Muscle of back (tissue), 11 donors: ENCODE data around the gene KCNN3. TPM values are rescaled to one million over a fixed set of nuclear protein-coding genes. Genes with fewer than 3 reads are reported as not detected.

Experiments used
- DNase-seq, 3 donors: peaks; one replicate each; pipeline versions ENCODE4 v3.0.0 to v3.0.0-alpha.2; 2013
- polyA plus RNA-seq, 10 donors: library from polyadenylated mRNA; unstranded; fragments of 120-200 nt; gene quantifications; one replicate each; pipeline ENCODE4 v1.2.1, GENCODE V29; 2013; ENCODE audit not compliant: insufficient read length in 10 of 10

KCNN3 gene
- polyA plus RNA-seq, 10 donors, result 6.2 to 9.8 (median 8.3) TPM

DNA sequence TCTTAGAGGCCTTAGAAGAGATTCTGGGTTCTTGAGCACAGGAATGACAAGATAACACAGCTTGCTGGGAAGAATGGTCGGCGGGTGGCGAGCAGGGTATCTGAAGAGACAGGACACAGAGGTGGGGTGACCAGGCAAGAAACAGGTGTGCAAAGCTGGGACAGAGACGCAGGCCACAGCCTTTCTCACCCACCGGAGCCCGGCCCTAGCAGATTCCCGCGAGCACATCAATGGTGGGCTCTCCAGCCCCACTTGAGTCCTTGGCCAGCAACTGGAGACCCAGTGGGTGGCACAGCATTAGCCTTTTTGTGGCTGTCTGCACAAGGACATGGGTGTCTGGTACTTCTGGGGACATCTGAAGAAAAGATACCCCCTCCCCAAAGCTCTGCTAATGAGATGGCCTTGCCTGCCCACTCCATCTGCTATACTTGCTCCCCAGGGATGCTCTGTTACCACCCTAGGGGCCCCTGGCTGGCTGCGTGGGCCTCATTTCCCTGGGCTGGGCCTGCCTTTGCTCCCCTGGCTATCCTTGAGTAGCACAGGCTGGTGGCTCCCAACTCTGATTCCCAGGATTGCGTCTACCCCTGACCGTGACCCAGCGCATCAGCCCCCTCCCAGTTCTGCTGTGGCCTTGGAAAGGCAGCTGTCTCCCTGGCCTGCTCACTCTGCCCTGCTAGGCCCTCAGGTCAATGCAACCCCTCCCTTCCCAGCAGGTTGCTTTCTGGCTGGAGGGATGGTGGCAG, 134.8 kb downstream of the KCNN3 start:
- no peak for DNase-seq

DNA sequence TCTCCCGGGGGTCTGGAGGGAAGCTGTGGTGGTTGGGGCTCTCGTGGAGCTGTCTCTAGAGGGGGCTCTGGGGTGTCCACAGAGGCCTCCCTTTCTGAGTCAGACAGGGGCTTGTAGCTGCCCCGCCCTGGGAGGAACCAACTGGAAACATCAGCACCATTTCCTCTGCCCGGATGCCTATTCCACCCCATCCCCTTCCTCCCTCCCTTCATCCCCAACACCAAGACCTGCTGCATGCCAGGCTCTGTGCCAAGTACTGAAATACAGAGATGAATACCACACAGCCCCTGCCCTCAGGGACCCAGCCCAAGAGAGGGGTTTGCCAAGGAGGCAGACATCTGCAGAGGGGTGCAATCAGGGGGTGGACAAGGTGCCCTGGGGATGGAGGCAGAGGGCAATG, 136.5 kb downstream of the KCNN3 start:
- DNase-seq, result no peak

DNA sequence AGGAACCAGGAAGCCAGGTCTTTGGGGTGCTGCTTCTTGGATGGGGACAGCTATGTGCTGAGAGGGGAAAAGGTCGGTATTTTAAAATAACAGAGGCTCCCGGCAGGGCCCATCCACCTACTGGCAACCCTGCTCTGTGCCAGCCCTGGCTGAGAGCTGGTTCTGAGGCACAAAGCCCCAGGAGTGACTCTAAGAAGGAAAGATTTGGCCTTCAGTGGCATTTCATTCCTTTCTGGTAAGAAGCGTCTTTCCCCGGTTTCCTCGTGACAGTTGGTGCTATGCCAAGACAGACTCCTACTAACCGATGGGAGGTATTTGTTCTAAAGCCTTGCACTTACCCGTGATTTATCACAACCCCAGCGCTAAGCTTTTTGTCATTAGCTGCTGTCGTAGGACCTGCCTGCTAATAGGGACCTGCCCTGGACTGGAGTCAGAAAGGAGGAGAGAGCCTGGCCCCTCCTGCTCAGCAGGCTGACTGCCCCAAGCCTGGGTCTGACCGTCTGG, 139.0 kb downstream of the KCNN3 start:
- peak in 1 of 3 donors; percentile 39 for DNase-seq

DNA sequence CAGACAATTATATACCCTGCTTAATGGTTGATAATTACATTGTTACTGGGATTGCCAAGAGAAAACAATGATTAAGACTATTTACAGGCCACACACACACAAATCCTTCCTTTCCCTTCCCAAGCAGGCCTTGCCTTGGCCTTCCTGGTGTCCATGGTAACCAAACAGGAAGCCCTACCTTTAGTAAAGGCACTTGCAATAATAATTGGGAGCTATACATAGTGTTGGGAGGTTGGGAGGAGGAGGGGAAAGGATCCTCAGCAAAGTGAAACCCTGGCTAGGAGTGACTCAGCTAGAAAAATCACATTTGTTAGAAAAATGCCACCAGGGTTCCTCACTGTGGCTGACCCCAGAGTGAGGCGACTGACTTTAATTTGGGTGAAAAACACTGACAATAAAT, 139.8 kb downstream of the KCNN3 start:
- DNase-seq, result peak in 2 of 3 donors; percentile 36 to 65

DNA sequence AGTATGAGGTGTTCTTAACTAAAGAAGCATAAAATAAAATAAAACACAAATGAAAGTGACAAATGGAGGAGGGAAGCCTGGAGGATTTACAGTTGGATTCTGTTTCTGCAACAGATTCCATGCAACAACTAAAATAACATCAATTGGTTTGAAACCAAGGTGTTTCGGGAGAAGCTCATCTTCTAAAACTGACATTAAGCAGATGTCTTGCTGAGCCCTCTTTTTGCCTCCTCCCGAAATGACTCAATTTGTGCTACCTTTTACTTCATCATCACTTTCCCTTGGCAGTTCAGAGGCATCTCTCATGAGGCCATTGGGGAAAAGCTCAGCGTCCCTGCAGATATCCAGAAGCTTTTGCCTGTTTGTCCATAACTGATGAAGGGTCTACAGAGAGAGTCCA, 140.5 kb downstream of the KCNN3 start:
- no peak for DNase-seq

DNA sequence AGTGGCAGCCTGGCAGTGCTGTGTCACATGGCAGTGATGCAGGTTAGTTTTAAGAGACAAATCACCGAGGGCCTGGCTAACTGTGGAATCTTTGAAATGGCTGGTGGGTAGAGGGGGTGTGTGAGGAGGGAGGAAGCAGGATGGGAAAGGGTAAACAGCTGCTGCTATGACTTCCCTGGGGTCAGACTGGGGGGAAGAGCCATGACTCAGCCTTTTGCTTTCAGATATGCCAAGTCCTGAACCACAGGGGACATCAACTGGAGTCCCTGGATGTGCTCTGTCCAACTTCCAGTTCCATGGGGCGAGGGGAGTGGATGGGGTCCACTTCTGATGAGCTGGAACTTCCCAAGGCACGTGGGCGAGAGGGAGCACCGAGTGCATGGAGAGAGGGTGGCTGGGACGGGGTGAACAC, 141.0 kb downstream of the KCNN3 start:
- peak in 1 of 3 donors; percentile 34 for DNase-seq

DNA sequence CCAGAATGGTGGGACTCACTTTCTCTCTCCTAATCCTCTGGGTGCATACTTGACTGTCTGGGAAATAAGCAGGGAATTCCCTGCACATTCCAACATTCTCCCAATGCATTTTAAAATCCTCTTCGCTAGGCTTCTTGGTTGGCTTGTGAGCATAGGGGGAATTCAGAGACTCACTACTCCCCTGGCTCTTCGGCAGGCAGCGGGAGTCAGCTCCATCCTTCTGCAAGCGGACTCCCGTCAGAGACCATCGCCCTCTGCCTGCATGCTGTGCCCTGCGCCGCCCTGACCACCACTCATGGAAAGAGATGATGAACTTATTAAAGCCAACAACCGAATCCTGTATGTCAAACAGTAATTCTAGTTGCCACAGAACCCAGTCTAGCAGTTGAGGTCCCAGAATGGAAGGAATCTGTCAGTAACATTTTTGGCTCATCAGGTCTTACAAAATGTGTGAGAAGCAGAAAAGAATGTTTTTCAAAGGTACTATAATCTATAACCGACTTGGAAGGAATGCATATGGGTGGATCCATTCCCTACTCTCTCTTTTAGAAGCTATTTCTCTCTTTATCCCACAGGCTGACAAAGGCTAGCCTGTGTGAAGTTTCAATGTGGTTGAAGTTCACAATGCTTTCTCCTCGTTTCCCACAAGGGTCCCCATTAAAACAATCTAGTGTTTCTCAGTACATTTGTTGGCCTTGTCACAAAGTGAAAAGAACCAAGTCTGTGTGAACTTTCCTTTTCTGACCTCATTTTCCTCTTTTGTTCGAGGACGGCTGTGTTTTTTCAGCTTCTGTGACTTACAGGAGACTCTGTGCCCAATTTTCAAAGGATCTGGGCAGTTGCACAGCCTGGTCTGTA, 143.0 kb downstream of the KCNN3 start:
- no peak for DNase-seq

DNA sequence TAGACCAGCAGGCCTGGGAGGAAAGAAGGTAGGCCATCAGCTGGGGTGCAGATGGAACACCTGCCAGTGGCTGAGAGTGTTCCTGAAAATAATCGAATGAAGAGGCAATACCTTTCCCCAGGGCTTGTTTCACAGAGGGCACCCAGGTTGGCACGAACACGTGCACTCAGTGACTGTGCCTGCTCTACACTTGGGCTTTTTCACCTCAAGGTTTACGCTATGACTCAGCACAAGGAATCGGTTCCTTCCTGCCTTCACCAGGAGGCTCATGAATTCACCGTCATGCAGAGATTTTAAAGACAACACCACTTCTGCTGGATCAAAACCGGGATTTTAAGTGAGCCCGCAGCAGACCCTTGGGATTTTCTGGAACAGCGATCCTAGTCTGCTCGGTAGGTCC, 143.6 kb downstream of the KCNN3 start:
- DNase-seq, result no peak

DNA sequence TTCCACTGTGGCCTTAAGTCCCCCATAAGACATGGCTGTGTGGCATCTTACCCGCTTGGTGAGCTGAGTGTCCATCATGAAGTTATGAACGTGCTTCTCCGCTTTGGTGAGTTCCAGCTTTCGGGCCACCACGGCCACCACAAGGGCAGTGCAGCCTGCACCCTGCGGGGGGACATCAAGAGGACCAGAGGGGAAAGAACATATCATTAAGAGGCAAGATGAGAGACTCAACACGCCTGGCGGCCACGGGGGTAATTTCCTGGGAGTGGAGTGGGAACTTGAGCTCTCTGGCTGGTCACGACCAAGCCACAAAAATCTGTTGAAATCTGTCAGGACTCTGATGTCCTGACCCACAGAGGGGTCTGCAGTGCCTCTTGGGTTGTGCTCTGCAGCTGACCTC, 144.2 kb downstream of the KCNN3 start:
- no peak for DNase-seq

DNA sequence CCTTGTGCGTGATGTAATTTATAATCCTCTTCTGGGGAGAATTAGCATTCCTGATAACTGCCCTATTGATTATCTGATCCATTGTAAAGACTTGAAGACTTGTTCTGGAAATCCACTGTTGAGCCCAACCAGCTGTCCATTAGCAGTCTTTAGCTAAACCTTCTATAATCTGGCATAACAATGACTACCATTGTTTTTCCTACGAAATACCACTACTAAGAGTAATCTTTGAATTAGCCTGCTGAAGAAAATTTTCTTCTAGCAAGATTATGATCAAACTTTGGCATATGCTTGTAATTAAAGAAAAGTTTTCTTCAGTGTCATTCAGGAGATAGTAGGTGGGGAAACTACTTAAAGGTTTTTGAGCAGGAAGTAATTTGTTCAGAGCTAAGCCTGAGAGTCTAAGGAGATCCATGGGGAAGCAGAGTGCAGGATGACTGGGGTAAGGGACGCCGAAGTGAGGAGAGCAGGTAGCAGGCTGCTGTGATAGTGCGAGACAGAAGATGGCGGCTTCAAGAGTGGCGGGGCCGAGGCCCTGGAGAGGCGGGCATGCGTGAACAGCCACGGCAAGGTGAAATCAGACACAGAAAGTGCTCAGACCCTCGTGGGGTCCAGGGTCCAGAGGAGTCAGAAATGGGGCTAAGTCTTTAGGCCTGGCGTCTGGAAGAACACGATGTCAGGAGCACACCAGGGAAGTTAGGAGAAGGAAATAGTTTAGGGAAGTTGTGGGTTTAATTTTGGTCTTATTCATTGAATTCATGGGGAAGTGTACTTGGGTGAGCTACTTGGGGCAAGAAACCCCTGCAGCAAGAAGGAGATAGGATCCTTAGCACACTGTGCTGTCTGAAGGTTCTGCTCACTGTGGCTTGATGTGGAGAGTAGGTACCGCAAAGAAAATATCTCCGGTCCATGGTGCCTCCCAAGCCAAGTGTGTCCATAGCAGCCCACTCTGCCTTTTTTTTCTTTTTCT, 149.5 kb downstream of the KCNN3 start:
- no peak for DNase-seq

DNA sequence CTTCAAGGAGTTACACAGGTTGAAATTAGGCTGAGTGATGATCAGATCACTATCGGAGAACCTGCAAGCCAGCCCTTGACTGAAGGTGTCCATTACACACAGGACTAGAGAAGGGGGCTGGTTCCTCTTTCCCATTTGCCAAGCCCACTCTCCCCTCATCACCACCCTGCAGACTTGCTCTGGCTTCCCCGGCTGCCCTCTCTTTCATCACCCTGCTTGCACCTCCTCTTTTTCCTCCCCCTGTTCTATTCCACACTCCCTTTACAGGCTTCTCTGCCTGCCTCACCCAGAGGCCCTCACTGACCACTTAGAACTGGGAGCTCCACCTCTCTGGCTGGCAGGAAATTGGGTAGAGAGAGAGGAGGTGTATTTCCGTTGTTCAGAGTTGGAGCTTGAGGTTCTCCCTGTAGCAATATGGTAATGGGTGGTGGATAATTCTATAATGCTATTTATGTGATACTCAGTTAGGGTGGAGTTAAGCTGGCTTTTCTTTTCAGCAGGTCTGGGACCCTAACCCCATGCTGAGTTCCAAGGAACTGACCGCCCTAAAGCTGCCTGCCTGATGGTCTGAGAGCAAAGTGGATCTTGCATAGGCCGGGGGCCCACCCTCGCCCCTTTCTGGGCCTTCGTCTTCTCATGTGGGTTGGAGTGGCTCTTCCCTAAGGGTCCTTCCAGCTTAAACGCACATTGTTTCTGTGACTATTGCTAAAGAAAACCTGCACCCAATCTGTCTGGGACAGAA, 150.3 kb downstream of the KCNN3 start:
- DNase-seq, result no peak

DNA sequence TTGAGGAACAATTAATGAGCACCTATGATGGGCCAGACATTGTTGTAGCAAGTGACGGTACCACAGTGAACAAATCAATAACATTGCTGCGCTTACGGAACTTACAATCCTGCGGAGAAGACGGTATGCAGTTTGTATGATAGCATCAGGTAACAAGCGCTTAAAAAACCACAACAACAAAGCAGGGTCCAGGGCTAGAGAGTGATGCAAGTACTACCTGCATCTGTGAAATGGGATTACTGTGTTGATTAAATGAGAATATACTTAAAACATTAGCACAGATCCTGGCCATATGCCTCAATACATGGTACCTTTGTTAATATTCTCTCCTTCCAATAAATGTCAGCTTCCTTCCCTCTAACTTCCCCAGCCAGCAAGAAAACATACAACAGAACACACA, 151.5 kb downstream of the KCNN3 start:
- DNase-seq, result no peak

DNA sequence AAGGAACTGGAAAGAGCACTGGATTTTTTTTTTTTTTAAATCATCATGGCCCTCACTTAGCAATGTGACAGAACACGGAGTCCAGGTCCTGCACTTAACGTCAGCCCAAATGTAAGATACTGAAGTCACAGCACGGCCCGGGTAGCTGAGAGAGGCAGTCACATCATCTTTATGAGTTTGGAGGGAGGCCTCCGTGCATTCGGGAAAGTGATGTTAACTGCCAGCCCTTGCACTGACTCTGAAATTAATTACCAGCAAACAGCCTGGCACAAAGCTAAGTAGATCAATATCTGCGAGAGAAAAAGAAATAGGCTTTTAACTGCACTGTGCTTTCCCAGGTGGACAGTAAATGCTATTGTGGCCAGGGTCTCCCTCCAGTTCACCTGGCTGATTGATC, 152.6 kb downstream of the KCNN3 start:
- no peak for DNase-seq

DNA sequence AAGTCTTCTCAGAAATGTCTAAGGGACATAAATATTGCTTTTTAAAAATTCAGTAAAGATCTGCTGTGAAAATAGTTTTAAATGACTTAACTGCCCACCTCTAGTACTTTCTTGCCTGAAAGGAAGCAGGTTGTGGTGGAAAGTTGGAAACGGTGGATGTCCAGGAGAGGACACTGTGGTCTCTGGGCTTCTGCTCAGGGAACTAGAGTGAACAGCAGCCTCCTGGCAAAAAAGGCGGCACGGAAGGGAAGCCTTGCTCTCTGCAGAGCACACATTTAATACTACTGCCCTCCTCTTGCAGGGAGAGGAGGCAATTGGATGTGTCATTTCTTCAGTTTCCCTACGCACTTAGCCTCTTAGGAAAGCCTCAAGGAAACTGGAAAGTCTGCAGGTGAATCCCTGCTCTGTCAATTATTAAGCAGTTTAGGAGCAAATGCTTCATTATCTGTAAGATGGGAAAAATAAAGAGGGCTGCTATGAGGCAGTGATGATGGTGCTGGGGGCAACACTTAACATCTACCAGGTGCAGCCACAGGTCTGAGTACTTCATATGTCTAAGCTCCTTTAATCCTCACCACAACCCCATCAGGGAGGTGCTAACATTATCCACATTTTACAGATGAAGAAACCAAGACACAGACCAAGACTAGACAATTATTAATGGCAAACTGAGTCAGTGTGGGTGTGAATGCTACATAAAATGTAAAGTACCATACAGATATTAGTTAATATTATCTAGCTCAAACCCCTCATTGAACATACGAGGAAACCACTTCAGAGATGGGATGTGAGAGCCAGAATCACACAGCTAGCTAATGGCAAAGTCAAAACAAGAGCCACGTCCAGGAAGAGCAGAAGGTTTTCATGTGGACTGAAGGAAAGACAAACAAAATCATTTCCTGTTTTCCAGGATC, 153.2 kb downstream of the KCNN3 start:
- DNase-seq, result peak in 1 of 3 donors; percentile 25

DNA sequence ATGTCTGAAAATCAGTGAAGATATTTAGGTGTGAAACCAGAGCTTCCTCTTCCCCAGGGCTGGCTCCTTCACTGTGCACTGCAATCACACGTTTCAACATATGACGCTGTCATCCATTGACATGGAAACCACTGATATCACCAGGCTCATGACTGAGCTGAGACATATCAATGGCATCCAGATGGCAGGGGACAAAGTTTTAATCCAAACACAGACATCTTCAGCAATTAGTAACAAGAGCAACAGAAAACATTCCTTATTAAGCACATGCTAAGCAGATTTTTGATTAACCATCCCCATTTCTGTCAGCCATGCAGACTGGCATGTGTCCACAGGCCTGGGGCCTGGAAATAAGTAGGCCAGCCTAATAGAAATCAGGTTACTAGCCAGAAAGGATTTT, 154.1 kb downstream of the KCNN3 start:
- DNase-seq, result peak in 1 of 3 donors; percentile 32

DNA sequence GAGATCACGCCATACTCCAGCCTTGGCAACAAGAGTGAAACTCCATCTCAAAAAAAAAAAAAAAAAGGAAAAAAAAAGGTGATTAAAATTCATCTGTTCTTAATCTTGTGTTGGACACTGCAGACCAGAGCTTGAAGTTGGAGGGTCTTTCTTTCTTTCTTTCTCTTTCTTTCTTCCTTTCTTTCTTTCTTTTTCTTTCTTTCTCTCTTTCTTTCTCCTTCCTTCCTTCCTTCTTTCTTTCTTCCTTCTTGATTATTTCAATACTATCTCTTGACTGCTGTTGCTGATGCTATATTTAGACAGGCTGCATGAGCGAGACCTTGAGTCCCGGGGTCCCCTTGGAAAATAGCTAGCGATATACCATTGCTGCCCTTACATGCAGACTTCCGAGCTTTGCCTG, 154.7 kb downstream of the KCNN3 start:
- no peak for DNase-seq

DNA sequence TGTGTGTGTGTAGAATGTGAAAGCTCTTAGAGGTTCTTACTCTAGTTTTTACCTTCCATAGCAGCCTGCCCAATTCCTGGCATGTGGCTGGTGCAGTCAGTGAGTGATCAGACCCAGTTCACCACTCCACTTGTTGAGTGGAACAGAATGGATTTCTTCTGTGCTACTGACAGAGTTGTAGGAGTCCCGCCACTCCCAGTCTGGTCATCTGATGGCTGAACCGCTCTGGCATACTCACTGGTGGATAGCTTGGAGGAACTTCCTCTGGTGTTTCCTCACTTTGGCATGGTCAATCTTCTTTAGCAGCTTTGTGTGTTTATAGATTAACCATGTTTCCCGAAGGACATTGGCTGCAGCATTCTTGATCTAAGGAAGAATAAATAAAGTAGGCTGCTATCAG, 155.4 kb downstream of the KCNN3 start:
- DNase-seq, result peak in 1 of 3 donors; percentile 24

DNA sequence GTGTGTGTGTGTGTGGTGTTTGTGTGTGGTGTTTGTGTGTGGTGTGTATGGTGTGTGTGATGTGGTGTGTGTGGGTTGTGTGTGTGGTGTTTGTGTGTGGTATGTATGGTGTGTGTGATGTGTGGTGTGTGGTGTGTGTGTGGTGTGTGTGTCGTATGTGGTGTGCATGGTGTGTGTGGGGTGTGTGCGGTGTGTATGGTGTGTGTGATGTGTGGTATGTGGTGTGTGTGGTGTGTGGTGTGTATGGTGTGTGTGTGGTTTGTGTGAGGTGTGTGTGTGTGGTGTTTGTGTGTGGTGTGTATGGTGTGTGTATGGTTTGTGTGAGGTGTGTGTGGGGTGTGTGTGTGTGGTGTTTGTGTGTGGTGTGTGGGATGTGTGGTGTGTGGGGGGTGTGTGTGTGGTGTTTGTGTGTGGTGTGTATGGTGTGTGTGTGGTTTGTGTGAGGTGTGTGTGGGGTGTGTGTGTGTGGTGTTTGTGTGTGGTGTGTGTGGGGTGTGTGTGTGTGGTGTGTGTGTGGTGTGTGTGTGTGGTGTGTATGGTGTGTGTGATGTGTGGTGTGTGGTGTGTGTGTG, 155.9 kb downstream of the KCNN3 start:
- no peak for DNase-seq

DNA sequence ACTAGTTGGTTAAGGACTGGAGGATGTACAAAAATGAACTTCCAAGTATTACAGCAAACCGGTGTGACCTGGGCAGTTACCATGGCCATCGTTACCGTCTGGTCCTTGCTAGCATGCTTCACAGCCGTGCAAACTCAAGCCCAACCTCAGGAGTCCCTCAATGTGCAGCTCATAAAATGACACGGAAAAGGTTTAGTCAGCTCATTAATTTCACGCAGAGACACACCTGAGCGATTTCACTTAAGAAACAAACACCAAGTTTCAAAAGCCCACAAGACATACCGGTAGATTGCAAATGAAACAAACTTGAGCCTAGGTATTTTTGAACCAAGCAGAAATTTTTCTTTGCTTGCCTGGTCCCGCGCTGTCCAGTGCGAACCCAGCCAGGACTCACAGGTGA, 157.1 kb downstream of the KCNN3 start:
- no peak for DNase-seq
